Measurements from ENCODE around the gene FCHO1.
A peak's percentile ranks its signal among the peaks of the same experiment; 100 is the strongest.

GRCh38 chr19:17726964-17727773, 24.1 kb upstream of the FCHO1 start:
- TF ChIP-seq CTCF (IDR thresholded peaks at IDR 0.05 in 2 of 3, conservative IDR thresholded peaks at IDR 0.05 in 1 of 3; ENCODE audit: control insufficient read depth in 2 of 3, extremely low read depth in 1 of 3, insufficient read depth in 1 of 3, low read depth in 3 of 3, low read length in 3 of 3), result no peak
- TF ChIP-seq EP300 (IDR thresholded peaks at IDR 0.05; ENCODE audit: borderline replicate concordance in 1 of 2, control insufficient read depth in 1 of 2, low read depth in 2 of 2, low read length in 2 of 2), result no peak
- TF ChIP-seq CHD2 (IDR thresholded peaks at IDR 0.05; ENCODE audit: borderline replicate concordance, low read depth, low read length), result no peak
- TF ChIP-seq SPI1 (IDR thresholded peaks at IDR 0.05; ENCODE audit: borderline replicate concordance, insufficient read depth, low read depth, low read length), result no peak
- no peak for TF ChIP-seq ASH2L (IDR thresholded peaks at IDR 0.05; ENCODE audit: borderline replicate concordance, low read depth)
- peak; percentile 42 for TF ChIP-seq POLR2A (IDR thresholded peaks at IDR 0.05; ENCODE audit: low read depth, low read length)
- TF ChIP-seq TCF12 (IDR thresholded peaks at IDR 0.05; ENCODE audit: low read depth, low read length), result no peak
- TF ChIP-seq CHD4 (IDR thresholded peaks at IDR 0.05), result no peak
- no peak for TF ChIP-seq ELK1 (IDR thresholded peaks at IDR 0.05; ENCODE audit: low read depth, low read length)
- no peak for TF ChIP-seq ATF2 (IDR thresholded peaks at IDR 0.05; ENCODE audit: low read length)
- TF ChIP-seq EGR1 (IDR thresholded peaks at IDR 0.05; ENCODE audit: borderline replicate concordance in 1 of 2, low read depth in 2 of 2, low read length in 2 of 2), result no peak

Measured in GM12878 (cell line).